Activated effector memory CD4-positive, alpha-beta T cell treated with Interleukin-2 at 50 U/mL for 16 hours (primary cell): ENCODE data around the gene ITGB1BP1.
"Not testable (repeated sequence)": the region's sequence is repeated elsewhere in the genome, so short reads cannot be mapped to it uniquely, and the experiment has no call there.

Experiments
- DNase-seq: peaks from one replicate; pipeline ENCODE4 v3.0.0-alpha.2; 2020

The ITGB1BP1 gene

DNA sequence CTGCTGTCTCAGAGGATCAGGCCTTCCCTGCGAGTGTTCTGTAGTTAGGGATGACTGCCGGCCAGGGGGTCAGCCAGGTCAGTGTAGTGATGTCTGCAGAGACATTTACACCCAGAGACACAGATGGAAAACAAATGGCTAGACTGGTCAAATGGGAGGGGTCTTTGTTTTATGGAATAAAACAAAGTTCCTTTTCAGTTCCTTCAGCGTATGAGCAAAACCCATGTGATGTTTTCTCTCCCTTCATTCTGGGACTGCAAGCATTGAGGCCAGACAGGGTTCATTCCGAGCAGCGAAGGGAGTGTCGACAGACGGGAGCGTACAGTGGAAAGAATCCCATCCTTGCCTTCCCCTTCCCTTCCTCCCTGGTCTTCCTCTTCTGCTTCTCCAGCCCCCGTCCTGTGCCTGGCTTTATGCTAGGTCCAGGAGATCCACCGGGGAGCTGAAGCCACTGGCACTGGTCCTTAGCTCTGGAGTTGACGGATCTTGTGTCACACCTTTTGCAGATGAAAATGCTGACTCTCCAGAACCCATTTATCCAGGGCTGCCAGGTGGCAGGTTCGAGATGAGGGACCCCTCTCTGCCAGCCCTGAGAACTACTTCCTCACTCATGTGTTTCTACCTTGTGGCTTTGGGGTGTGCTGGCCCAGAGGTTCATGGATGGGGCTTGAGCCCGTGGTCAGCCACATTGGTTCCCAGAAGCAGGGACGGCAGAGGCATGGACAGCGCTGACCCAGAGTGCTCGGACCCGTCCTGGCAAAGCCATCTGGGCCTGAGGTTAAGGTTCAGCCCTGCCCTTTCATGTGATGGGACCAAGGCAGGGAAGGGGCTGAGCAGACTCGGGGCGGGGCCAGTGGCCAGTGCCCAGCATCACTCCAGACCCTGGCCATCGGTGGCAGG lies 24.2 kb downstream of the ITGB1BP1 start:
- DNase-seq = no peak

DNA sequence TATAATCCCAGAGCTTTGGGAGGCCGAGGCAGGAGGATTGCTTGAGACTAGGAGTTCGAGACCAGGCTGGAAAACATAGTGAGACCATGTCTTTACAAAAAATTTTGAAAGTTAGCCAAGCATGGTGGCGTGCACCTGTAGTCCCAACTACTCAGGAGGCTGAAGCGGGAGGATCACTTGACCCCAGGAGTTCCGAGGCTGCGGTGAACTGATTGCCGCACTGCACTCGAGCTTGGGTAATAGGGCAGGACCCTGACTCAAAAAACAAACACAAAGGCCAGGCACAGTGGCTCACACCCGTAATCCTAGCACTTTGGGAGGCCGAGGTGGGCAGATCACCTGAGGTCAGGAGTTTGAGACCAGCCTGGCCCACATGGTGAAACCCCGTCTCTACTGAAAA lies 25.1 kb downstream of the ITGB1BP1 start:
- DNase-seq = not testable (repeated sequence)

DNA sequence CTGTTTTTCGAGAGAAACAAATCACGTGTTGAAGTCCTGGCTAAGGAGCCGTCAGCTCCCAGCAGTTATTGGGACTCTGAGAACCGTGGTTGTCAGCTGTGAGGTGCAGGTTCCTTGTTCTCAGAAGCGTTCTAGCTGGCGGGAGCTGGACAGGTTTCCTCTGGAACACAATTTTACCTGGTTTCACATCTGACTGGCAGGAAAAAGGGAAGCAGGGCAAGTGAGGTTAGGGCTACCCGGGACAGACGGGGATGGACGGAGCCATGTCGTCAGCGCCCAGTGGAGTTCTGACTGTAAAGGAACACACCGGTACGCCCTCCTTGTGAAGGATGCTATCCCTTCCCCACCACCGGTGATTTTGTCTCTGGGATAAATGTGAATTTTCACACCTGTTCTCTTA lies 26.1 kb downstream of the ITGB1BP1 start:
- no peak for DNase-seq

DNA sequence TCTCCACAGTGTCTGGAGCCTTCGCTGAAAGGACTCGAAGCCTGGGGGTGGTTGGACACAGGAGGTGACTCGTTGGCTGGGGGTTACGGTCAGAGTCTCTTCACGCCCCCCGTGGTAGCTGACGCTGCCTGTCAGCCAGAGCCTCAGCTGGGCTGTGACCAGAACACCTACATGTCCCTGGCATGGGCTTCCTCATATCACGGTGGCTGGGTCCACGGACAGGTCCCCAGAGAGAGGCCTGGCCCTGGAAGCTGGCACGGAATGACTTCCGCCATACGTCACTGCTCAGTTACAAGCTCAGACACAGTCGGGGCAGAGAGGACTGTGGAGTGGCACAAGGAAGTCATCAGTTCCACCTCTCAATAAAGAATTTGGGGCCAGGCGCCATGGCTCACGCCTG lies 28.5 kb downstream of the ITGB1BP1 start:
- DNase-seq = no peak

DNA sequence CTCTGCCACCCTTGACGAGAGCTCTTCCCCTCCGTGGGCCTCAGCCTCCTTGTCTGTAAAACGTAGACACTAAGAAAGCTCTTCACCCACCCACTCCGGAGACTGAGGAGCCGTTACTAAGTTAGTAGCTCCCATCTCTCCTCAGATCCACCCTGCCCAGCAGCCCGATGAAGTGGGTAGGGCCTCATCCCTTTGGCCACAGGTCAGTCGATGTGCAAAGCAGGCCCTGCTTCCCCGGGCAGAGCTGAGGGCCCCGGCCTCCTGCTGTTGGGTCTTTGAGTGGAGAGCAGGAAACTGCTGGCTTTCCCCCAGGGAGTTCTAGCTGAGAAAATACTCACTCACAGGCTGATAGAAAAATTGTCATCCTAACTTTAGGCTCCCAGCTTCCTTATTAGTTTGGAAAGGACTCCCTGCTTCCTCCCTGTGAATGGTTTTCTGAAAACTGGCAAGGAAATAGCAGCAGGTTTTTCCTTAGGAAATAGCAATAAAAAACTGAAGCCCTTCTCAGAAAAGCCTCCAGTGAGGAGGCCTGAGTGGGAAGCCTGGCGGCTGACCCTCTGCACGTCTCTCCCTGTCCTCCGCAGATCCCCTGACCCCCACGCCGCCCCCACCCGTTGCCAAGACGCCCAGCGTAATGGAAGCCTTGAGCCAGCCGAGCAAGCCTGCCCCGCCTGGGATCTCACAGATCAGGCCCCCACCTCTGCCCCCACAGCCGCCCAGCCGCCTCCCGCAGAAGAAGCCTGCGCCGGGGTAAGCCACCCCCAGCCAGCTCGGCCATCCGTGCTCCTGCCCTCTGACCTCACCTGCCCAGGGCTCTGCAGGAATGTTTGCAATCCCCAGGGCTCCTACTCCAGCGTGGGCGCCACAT lies 30.2 kb downstream of the ITGB1BP1 start:
- DNase-seq = no peak

DNA sequence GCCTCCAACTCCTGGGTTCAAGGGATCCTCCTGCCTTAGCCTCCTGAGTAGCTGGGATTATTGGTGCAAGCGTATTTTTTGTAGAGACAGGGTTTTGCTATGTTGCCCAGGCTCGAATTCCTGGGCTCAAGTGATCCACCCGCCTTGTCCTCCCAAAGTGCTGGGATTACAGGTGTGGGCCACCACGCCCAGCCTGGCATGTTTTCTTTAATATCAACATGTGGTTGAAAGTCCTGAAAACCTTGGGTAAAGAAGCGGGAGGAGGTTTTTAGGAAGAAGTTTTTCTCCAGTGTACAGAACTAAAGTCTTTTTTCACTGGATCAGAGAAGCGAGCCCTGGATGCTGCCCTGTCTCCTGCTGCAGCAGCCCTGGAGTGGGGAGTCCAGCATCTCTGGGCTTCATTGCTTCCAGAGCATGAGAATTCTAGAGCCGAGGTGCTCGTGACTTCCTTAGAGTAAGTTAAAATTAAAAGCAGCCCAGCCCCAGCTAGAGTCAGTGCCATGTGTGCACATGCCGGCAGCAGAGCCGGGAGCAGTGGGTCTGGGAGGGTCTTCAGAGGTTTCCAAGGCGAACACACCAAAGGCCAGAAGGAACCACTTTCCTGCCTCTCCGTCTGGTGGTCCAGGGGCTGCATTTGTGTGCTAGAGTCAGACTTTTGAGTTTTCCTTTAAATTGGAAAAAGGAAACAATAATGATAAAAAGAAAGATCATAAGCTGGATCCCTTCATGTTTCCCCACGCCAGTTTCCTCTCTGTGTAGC lies 31.2 kb downstream of the ITGB1BP1 start:
- no peak for DNase-seq

DNA sequence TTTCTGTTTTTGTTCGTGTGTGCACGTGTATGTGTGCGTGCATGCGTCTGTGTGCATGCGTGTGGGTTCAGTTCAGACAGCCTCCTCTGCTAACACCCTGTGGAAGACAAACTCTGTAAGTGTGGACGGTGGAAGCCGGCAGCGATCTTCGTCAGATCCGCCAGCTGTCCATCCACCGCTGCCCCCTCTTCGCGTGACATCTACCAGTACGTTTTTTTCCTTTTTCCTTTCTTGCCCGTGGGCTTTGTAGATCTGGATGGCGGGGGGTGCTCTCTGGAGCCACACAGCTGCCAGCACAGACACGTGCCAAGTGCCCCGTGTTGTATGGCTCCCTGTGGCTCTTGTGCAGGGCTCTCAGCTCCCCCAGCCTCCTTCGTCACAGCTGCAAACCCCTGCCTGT lies 32.3 kb downstream of the ITGB1BP1 start:
- no peak for DNase-seq

DNA sequence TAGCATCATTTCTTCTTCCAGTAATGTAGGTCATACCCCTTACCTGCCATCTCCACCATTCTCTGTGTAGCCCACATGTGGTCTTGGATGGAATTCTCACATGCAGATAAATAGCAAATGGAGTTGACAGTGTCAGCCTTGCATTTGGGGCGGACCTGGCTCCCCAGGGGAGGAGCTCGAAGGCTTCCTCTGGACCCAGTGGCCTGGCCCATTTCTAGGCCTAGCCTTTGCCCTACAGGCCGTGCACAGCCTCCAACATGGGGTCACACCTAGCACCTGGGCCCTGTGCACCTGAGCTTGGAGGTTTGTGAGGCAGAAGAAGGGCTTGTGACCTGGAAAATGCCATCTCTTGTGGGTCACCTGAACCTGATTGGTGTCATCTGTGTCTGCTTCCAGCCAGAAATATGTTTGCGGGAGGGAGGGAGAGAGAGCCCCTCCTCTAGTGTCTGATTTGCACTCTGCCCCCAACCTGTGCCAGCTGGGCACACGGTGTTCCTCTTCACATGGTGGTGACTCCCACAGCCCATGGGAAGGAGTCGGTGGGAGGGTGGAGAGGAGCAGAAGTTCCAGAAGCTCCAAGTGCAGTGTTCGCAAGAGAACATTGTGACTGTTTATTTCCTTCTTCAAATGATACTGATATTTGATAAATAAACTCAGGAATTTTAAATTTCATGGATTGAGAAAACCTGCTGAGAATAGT lies 33.0 kb downstream of the ITGB1BP1 start:
- no peak for DNase-seq

DNA sequence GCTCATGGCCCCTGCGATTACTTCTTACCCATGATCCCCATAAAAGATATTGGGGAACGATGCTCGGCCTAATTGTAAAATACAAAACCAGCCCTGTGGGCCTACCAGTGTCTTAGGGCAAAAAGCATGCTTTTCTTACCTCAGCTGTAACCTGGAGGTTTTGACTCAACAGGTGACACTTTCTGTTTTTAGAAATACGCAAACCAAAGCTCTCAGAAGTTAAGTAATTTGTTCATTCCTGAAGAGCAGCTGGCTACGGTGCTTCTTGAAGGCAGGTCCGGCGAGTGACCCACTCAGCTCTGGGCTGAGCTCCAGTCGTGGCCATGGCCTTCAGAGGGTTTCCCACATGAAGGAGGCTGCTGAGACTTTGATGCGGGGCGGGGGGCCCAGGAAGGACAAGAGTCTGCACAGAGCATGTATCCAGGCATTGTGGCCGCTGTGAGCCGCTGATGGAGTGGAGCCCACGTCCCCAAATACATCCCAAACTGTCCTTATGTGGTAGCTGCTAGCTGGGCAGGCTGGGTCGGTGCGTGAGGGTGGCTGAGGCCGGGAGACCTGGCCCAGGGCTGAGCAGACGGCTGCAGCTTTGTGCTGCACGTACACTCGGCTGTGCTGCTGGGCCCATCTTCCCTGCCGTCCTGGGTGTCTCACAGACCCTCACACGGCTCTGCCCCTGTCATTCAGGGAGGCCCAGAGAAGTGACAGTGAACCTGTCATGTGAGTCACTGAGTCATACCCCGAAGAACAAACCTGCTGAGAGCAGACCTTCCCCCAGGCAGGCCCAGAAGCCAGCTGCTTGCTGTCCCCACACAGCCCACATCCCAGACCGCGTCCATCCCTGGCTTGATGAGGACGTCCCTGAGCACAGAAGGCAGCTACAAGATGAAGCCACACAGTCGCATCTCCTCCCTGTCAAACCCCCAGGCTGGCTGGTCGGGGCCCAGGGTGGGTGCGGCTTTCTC lies 34.1 kb downstream of the ITGB1BP1 start:
- DNase-seq = no peak

DNA sequence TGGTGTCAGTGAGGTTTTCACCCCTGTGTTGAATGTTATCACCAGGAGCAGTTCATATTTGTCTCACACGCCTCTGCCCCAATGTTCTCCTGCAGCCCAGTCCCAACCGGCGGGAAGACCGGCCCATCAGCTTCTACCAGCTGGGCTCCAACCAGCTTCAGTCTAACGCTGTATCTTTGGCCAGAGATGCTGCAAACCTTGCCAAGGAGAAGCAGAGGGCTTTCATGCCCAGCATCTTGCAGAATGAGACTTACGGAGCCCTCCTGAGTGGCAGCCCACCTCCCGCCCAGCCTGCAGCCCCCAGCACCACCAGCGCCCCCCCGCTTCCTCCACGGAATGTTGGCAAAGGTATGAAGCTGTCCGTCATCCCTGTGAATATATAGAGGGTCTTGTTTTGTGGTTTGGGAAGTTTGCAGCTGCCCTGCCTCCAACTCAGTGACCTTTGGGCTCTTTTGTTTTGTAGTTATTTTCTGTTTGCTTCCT lies 35.1 kb downstream of the ITGB1BP1 start:
- no peak for DNase-seq

DNA sequence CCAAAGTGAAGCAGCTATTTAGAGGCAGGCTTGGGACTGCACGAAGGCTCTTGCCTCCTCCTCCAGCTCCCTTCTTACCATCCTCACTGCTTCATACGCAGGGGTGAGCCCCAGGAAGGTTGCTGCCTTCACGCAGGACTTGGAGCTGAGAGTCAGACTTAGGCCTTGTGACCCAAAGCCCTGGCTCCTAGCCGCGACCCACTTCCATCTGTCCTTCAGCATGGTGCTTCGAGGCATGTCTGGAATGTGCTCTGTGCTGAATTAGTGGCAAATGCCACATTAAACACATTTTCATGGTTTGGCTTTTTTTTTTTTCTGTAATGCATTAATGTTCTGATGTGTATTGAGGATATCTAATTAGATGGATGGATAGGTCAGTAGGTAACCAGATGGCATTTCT lies 37.5 kb downstream of the ITGB1BP1 start:
- DNase-seq = no peak

DNA sequence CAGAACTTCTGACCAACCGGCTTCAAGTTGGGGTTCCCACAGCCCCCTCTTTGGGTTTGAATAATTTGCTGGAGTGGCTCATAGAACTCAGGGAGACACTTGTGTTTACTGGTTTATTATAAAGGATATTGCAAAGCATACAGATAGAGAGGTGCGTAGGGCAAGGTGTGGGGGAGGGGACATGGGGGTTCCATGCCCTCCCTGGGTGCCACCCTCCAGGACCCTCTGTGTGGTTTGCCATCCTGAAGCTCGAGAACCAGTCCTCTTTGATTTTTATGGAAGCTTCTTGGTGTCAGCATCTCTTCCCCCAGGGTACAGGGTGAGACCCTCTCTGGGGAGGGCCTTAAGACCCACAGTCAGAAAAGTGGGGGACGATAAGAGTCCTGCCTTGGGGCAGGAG lies 38.8 kb downstream of the ITGB1BP1 start:
- no peak for DNase-seq

DNA sequence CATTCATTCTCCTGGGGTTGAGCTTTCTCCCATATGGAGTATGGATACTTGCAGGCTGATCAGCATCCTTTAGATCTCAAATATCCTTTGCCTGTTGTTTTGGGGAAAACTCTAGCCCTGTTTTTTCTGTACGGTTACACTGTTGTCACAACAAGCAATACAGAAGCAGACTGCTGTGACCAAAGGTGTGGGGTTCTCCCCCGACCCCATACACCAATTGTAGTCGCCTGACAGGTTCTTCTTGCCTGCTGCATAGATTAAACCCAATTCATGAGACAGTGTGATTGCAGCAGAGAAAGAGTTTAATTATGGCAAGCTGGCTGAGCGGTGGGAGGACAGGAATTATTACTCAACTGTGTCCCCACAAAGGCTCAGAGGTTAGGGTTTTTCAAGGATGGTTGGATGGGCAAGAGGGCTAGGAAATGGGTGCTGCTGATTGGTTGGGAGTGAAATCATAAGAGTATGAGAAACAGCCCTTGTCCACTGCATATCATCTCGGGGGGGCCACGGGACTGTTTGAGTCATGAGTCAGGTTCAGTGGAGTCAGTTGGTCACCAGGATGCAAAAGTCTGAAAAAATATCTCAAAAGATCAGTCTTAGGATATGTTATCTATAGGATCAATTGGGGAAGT lies 40.6 kb downstream of the ITGB1BP1 start:
- no peak for DNase-seq

DNA sequence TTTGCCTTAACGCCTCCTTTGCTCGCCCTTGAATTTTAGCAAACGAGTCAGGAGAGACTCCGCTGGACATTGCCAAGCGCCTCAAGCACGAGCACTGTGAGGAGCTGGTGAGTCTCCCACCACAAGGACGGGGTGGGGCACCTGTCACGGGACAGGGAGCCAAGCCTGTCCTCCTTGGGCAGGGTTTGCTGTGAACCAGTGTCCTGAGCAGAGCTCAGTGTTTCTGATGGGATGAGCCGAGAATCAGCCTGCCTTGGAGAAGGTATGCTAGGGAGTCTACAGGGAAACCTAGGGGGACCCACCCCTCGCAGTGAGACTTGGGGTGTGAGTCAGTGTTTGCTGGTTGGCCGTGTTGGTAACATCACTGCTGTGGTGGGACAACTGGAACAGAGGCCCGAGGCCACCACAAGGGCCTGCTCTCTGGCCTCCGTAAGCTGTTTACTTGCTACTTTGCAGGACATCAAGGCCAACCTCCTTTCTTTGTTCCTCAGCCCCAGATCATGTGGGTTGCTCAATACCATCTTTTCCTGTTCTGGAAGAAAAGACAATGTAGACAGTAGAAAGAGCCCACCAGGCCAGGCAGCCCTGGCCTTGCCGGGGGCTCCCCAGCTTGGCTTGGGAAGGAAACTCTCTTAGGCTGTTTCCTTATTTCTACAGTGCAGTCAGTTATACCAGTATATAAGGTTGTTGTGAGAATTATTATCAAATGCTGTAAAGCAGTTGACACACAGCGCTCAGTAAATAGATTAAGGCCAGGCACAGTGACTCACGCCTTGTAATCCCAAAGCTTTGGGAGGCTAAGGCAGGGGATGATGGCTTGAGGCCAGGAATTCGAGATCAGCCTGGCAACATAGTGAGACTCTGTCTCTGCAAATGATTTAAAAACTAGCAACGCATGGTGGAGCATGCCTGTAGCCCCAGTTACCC lies 42.4 kb downstream of the ITGB1BP1 start:
- no peak for DNase-seq

DNA sequence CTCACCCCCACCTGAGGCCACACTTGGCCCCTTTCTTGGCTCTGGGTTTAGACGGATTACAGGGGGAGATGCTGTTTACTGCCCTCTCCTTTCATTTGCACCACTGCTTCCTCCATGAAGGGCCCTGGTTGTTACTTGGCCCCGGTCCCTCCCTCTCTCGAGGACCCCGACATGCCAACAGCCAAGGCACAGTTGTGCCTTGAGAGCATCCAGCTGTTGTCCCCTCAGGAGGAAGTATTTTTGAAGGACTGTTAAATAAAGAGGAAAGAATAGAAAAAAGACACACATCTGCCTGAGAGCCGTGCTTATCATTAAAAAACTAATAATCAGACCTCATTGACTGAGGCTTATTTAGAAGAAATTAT lies 44.0 kb downstream of the ITGB1BP1 start:
- DNase-seq = no peak

DNA sequence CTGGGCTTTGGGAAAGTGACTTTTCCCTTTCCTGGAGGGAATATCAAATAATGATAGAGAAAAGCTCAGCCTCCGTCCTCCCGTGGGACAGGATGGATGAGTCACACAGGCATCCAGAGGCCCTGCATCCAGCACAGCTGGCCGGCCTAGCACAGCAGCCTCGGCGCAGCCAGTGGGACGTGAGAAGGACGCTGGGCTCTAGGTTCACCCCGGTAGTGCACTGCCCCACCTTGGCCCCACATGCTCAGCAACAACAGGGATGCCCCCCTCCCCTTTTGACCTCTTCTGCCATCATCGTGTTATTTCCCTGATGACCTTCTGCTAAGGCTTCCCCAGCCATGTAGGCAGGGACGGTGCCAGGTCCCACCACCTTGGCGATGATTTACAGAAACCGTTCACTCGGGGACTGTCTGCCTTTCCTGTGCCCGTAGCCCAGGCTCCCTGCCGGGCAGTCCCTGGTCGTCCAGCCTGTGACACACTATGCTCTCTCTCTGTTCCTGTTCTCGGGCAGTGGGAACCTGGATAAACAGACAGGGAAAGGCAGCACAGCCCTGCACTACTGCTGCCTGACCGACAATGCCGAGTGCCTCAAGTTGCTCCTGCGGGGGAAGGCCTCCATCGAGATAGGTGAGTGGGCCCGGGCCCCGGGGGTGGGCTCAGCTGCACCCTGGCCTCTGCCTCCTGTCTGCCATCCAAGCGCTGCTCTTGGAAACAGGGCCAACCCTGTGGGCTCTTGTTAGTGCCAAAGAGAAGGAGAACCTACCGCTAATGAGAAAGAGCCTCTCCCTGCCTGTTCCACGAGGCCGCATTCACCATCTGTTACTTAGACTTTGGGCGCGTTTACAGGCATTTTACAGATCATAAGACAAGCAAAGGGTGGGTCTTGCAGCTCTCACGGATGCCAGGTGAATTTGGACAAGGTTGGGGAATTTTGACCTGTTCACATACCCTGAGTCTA lies 44.6 kb downstream of the ITGB1BP1 start:
- DNase-seq = no peak

DNA sequence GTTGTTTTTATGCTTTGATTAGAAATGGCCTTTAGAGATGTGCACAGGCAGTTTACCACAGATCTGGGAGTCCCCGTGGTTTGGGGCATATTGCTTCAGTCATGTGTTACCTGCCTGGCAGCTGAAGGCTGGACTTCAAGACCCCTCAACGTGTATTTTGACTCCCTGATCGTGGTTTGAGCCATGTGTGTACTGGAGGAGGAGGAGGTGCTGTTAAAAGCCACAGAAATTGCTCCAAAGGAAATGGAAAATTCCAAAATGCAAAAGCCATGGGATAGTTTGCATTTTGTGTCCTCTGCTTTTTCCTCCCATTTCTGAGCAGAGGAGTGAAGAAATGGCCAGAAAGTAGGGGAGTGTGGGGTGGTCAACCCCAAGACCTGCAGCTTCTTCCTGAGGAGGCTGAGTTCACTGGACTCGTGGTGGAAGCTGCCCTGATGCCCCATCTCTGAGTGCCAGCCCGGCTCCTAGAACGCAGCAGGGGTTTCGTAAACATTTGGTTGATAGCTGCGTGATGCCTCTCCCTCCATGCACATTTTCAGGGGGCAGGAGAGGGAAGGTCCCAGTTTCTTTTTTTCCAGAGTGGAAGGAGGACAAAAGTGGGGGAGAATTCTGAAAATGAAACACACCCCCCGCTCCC lies 45.7 kb downstream of the ITGB1BP1 start:
- DNase-seq = no peak
